ACC112 (cell line): ENCODE data around the gene APELA.
"Not testable (repeated sequence)": the region's sequence is repeated elsewhere in the genome, so short reads cannot be mapped to it uniquely, and the experiment has no call there.

Experiments used
- H2AFZ ChIP-seq: fragments of 200-600 bp; sonication (generic); one replicate; pipeline ENCODE4 v1.6.0; 2017; ENCODE audit warnings: antibody characterized with exemption, low read length; ENCODE audit not compliant: unreplicated experiment
- H3K27ac ChIP-seq: fragments of 200-600 bp; sonication (generic); 2 replicates; pipeline ENCODE4 v1.5.1; 2014; ENCODE audit warnings: low read depth, mild to moderate bottlenecking, antibody characterized with exemption, low read length, moderate library complexity
- H3K27me3 ChIP-seq: fragments of 200-600 bp; sonication (generic); 2 replicates; pipeline ENCODE4 v1.6.1; 2014; ENCODE audit warnings: mild to moderate bottlenecking, antibody characterized with exemption, low read length, moderate library complexity, mixed read lengths; ENCODE audit not compliant: insufficient read depth
- H3K36me3 ChIP-seq: fragments of 200-600 bp; sonication (generic); 2 replicates; pipeline ENCODE4 v1.6.1; 2016; ENCODE audit warnings: mild to moderate bottlenecking, antibody characterized with exemption, low read length, moderate library complexity, mixed read lengths; ENCODE audit not compliant: insufficient read depth
- H3K4me1 ChIP-seq: fragments of 200-600 bp; sonication (generic); one replicate; pipeline ENCODE4 v1.6.1; 2016; ENCODE audit warnings: low read length, mixed read lengths; ENCODE audit not compliant: insufficient read depth, unreplicated experiment, control insufficient read depth
- H3K4me3 ChIP-seq: fragments of 200-600 bp; sonication (generic); 2 replicates; pipeline ENCODE4 v1.5.1; 2014; ENCODE audit warnings: mild to moderate bottlenecking, low read depth, low read length
- H3K79me2 ChIP-seq: fragments of 200-600 bp; sonication (generic); one replicate; pipeline ENCODE4 v1.6.0; 2016; ENCODE audit warnings: low read length; ENCODE audit not compliant: control insufficient read depth, unreplicated experiment, insufficient read depth

The APELA gene

DNA sequence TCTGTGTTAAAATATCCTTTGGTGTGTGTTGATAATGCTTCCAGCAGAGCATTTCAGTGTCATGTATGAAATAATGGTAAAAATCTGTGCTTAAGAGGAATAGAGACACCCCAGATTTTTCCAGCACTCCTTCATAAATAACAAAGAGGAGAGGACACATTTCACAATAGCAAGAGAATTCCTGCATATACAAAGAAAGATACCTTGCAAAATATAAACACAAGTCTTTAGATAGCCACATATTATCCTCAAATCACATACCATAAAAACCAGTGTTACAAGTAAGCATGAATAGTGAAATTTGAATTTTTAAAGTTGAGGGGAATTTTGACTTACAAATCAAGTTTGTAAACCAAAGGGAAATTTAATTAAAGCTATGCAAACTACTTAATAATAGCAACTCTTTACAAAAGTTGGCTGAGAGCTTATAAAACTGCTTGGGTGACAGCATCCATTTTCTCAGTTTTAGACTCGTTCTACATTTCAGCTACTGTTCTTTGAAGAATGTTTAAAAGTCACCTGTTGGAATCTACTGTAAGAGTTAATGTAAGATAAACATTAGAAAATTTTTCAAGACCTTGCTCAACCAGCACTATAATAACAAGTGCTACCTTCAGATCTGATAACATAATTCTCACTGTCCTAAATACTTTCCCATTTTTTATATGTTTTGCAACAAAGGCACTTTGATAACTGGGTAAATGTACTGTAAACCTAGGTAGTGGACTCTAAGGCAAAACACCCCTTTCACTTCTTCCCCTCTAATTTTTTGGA, 3.7 kb downstream of the APELA start:
- H3K4me1 ChIP-seq, result no peaks in the 10 kb centered on the region
- H3K79me2 ChIP-seq, result no peaks in the 10 kb centered on the region
- H3K27me3 ChIP-seq, result 0 out of 2 replicates have a peak, but pooled peaks cover 11% of the 10 kb centered on the region
- H2AFZ ChIP-seq, result no peak overlapping the region
- H3K36me3 ChIP-seq, result no peaks in the 10 kb centered on the region
- H3K27ac ChIP-seq, result no peak overlapping the region
- no peak overlapping the region for H3K4me3 ChIP-seq

DNA sequence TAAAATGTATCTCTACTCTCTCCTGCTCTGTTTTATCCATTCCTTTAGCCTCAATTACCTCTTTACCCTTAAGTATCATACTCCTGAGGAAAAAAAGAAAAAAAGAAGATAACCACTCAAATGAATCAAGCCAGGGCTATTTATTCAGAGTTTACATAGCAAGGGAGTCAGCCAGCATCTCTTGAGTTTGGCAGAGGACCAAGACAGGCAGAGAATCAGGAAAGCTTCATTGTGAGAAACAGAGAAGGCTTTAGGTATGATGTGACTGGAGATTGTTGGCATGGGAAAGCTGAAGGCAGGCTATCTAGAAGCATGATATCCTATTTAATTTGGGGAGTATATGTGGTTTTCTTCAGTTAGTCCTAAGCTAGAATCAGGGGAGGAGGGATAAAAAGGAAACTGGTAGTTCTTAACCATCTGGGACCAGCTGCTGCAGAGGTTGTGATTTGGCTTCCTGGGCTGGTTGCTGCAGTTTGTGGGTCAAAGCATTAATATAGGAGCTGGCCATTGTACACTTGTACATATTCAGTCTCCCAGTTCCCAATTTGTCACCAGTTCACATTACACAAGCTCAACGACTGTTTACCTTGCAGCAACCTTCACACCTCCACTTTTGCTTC, 11.2 kb downstream of the APELA start:
- Histone ChIP-seq H2AFZ (no peak overlapping the region), H3K4me3 (no peak overlapping the region), H3K27ac (no peak overlapping the region), H3K27me3 (peaks cover 20% of the 10 kb centered on the region), H3K4me1 (no peaks in the 10 kb centered on the region), H3K36me3 (no peaks in the 10 kb centered on the region), H3K79me2 (no peaks in the 10 kb centered on the region)

DNA sequence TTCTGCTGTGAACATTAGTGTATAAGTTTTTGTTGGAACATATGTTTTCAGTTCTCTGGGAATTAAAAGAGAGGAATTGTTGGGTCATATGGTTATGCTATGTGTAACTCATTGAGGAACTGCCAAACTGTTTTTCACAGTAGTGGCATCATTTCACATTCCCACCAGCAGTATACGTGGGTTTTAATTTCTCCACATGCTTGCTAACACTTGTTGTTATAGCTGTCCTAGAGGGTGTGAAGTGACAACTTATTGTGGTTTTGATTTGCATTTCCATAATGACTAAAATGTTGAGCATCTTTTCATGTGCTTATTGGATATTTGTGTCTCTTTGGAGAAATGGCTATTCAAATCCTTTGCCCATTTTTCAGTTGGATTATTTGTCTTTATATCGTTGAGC, 13.7 kb downstream of the APELA start:
- Histone ChIP-seq H3K79me2 (no peaks in the 10 kb centered on the region), H3K36me3 (no peaks in the 10 kb centered on the region), H3K4me1 (no peaks in the 10 kb centered on the region), H2AFZ (no peak overlapping the region), H3K27ac (no peak overlapping the region), H3K4me3 (no peak overlapping the region), H3K27me3 (peaks cover 25% of the 10 kb centered on the region)

DNA sequence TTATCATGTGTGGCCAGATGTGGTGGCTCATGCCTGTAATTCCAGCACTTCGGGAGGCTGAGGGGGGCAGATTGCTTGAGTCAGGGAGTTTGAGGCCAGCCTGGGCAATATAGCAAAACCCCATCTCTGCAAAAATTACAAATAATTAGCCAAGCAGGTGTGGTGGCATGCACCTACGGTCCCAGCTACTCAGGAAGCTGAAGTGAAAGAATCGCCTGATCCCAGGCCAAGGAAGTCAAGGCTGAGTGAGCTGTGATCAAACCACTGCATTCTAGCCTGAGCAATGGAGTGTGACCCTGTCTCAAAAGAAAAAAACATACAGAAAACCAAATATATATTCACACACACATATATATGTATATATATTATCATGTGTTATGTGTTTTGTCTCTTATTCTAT, 15.0 kb downstream of the APELA start:
- H3K4me3 ChIP-seq, result no peak overlapping the region
- H3K27me3 ChIP-seq, result peaks cover 26% of the 10 kb centered on the region
- no peaks in the 10 kb centered on the region for H3K4me1 ChIP-seq
- no peak overlapping the region for H2AFZ ChIP-seq
- no peak overlapping the region for H3K27ac ChIP-seq
- H3K79me2 ChIP-seq, result no peaks in the 10 kb centered on the region
- H3K36me3 ChIP-seq, result no peaks in the 10 kb centered on the region

- H3K4me3 ChIP-seq, result peak overlapping the region; percentile 17; the same call in 1 of the 2 replicates
- H3K27ac ChIP-seq, result no peak overlapping the region
- peak overlapping the region; percentile 55 for H2AFZ ChIP-seq
- no peaks in the 10 kb centered on the region for H3K4me1 ChIP-seq
- H3K79me2 ChIP-seq, result no peaks in the 10 kb centered on the region
- no peaks in the 10 kb centered on the region for H3K36me3 ChIP-seq
- H3K27me3 ChIP-seq, result peaks cover 22% of the 10 kb centered on the region
Measured at GRCh38 chr4:164894702-164895101, 17.7 kb downstream of the APELA start.

- H3K4me3 ChIP-seq, result no peak overlapping the region
- H2AFZ ChIP-seq, result no peak overlapping the region
- H3K79me2 ChIP-seq, result no peaks in the 10 kb centered on the region
- no peaks in the 10 kb centered on the region for H3K4me1 ChIP-seq
- no peaks in the 10 kb centered on the region for H3K27me3 ChIP-seq
- H3K27ac ChIP-seq, result no peak overlapping the region
- H3K36me3 ChIP-seq, result no peaks in the 10 kb centered on the region
Measured at GRCh38 chr4:164902608-164903007, 25.6 kb downstream of the APELA start.

DNA sequence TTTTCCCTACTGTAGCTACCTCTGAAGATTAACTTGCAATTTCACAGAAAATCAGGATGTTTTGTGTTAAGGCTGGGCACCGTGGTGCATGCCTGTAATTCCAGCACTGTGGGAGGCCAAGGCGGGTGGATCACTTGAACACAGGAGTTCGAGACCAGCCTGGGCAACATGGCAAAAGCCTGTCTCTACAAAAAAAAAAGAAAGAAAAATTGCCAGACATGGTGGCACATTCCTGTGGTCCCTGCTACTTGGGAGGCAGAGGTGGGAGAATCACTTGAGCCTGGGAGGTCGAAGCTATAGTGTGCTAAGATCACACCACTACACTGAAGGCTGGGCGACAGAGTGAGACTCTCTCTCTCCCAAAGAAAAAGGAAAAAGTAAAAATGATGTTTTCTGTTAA, 27.4 kb downstream of the APELA start:
- no peak overlapping the region for H3K27ac ChIP-seq
- no peaks in the 10 kb centered on the region for H3K36me3 ChIP-seq
- no peak overlapping the region for H2AFZ ChIP-seq
- H3K27me3 ChIP-seq, result no peaks in the 10 kb centered on the region
- H3K4me1 ChIP-seq, result no peaks in the 10 kb centered on the region
- no peaks in the 10 kb centered on the region for H3K79me2 ChIP-seq
- H3K4me3 ChIP-seq, result no peak overlapping the region

DNA sequence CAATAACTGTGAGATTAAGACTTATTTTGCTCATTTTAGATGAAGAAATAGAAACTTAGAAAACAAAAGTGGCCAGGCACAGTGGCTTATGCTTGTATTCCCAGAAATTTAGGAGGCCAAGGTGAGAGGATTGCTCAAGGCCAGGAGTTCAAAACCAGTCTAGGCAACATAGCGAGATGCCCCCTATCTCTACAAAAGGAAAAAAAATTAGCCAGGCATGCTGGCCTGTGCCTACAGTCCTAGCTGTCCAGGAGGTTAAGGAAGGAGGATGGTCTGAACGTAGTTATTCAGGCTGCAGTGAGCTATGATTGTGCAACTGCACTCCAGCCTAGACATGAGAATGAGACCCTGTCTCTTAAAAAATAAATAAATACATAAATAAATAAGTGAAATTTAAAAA, 28.0 kb downstream of the APELA start:
- Histone ChIP-seq H3K4me3 (no peak overlapping the region), H3K27ac (no peak overlapping the region), H3K79me2 (no peaks in the 10 kb centered on the region), H2AFZ (no peak overlapping the region), H3K27me3 (no peaks in the 10 kb centered on the region), H3K4me1 (no peaks in the 10 kb centered on the region), H3K36me3 (no peaks in the 10 kb centered on the region)

- no peaks in the 10 kb centered on the region for H3K36me3 ChIP-seq
- H3K79me2 ChIP-seq, result no peaks in the 10 kb centered on the region
- no peaks in the 10 kb centered on the region for H3K4me1 ChIP-seq
- no peak overlapping the region for H2AFZ ChIP-seq
- no peaks in the 10 kb centered on the region for H3K27me3 ChIP-seq
- H3K27ac ChIP-seq, result no peak overlapping the region
- H3K4me3 ChIP-seq, result no peak overlapping the region
Measured at GRCh38 chr4:164906368-164906767, 29.4 kb downstream of the APELA start.

- H3K79me2 ChIP-seq, H3K27ac ChIP-seq, H3K4me3 ChIP-seq, H3K4me1 ChIP-seq, H2AFZ ChIP-seq, H3K27me3 ChIP-seq, H3K36me3 ChIP-seq: not testable (repeated sequence)
Measured at GRCh38 chr4:164913506-164913905, 36.5 kb downstream of the APELA start.

DNA sequence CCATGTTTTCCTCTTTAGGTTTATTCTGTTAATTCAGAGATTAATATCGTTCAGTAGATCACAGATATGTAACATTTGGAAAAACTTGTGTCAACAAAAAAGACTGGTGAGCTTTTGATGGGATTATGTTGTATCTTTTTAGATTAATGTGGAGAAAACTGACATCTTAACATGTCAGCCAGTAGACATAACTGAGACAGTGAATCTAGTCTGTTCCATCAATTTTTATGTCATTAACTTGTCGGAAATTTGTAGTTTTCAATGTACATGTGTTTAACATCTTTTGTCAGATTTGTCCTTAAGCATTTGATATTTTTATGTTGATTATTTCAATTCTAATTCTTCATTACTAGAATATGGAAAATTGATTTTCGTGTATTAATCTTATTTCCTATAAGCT, 42.0 kb downstream of the APELA start:
- H3K27me3 ChIP-seq, result no peaks in the 10 kb centered on the region
- H2AFZ ChIP-seq, result no peak overlapping the region
- no peaks in the 10 kb centered on the region for H3K36me3 ChIP-seq
- H3K27ac ChIP-seq, result no peak overlapping the region
- no peaks in the 10 kb centered on the region for H3K79me2 ChIP-seq
- no peak overlapping the region for H3K4me3 ChIP-seq
- H3K4me1 ChIP-seq, result no peaks in the 10 kb centered on the region
